SJSA1 (cell line): ENCODE data around the gene POLR3K. TPM values are rescaled to one million over a fixed set of nuclear protein-coding genes. Genes with fewer than 3 reads are reported as not detected.
"Not testable (repeated sequence)": the region's sequence is repeated elsewhere in the genome, so short reads cannot be mapped to it uniquely, and the experiment has no call there.

Experiments used
- DNase-seq, 2 experiments: peaks; one replicate each; pipeline ENCODE4 v3.0.0-alpha.2; 2015 to 2020; ENCODE audit warnings: low spot score in 2 of 2, low read depth in 1 of 2
- H3K27ac ChIP-seq: fragments of 250-450 bp; sonication (Bioruptor Pico); 2 replicates; pipeline ENCODE4 v1.5.1; 2020; ENCODE audit warnings: mild to moderate bottlenecking, moderate library complexity
- H3K27me3 ChIP-seq: fragments of 250-450 bp; sonication (Bioruptor Pico); replicated peaks from 2 replicates; pipeline ENCODE4 v1.5.1; 2020; ENCODE audit warnings: mild to moderate bottlenecking, moderate library complexity
- H3K36me3 ChIP-seq: fragments of 250-450 bp; sonication (Bioruptor Pico); 2 replicates; pipeline ENCODE4 v1.5.1; 2020; ENCODE audit warnings: mild to moderate bottlenecking
- H3K4me1 ChIP-seq: fragments of 250-450 bp; sonication (Bioruptor Pico); replicated peaks from 2 replicates; pipeline ENCODE4 v1.6.1; 2021; ENCODE audit warnings: mild to moderate bottlenecking
- H3K4me3 ChIP-seq: fragments of 250-450 bp; sonication (Bioruptor Pico); 2 replicates; pipeline ENCODE4 v1.5.1; 2020; ENCODE audit warnings: mild to moderate bottlenecking
- H3K9me3 ChIP-seq: fragments of 250-450 bp; sonication (Bioruptor Pico); replicated peaks from 2 replicates; pipeline ENCODE4 v1.5.1; 2020; ENCODE audit warnings: mild to moderate bottlenecking
- total RNA-seq: library from RNA; depleted of rRNA; stranded (reverse); fragments of >200 nt; shearing (Covaris generic); gene quantifications from 2 replicates; pipeline ENCODE4 v1.2.3, GENCODE V29; 2014

The POLR3K gene
- total RNA-seq, 1 experiment from 2014 or later, result 10.1 TPM

- H3K4me3 ChIP-seq, result no peak overlapping the region
- DNase-seq, result no peak
- no peaks in the 10 kb centered on the region for H3K4me1 ChIP-seq
- no peaks in the 10 kb centered on the region for H3K36me3 ChIP-seq
- H3K27ac ChIP-seq, result no peak overlapping the region
- H3K27me3 ChIP-seq, result no peaks in the 10 kb centered on the region
- H3K9me3 ChIP-seq, result no peaks in the 10 kb centered on the region
Observed at GRCh38 chr16:37511-37910, 15.9 kb downstream of the POLR3K start.

GRCh38 chr16:36336-36984 is 16.9 kb downstream of the POLR3K start:
- Histone ChIP-seq H3K9me3 (no peaks in the 10 kb centered on the region), H3K27ac (no peak overlapping the region), H3K4me3 (no peak overlapping the region), H3K4me1 (no peaks in the 10 kb centered on the region), H3K36me3 (no peaks in the 10 kb centered on the region), H3K27me3 (no peaks in the 10 kb centered on the region)
- DNase-seq, result no peak

GRCh38 chr16:35678-36305 is 17.6 kb downstream of the POLR3K start:
- no peak for DNase-seq
- H3K4me1 ChIP-seq, result no peaks in the 10 kb centered on the region
- no peaks in the 10 kb centered on the region for H3K27me3 ChIP-seq
- no peak overlapping the region for H3K27ac ChIP-seq
- no peaks in the 10 kb centered on the region for H3K9me3 ChIP-seq
- no peak overlapping the region for H3K4me3 ChIP-seq
- no peaks in the 10 kb centered on the region for H3K36me3 ChIP-seq

GRCh38 chr16:35011-35677 is 18.3 kb downstream of the POLR3K start:
- no peaks in the 10 kb centered on the region for H3K9me3 ChIP-seq
- H3K27me3 ChIP-seq, result no peaks in the 10 kb centered on the region
- no peaks in the 10 kb centered on the region for H3K4me1 ChIP-seq
- H3K27ac ChIP-seq, result no peak overlapping the region
- DNase-seq, result no peak
- no peak overlapping the region for H3K4me3 ChIP-seq
- H3K36me3 ChIP-seq, result no peaks in the 10 kb centered on the region

- no peaks in the 10 kb centered on the region for H3K9me3 ChIP-seq
- H3K36me3 ChIP-seq, result no peaks in the 10 kb centered on the region
- H3K4me1 ChIP-seq, result no peaks in the 10 kb centered on the region
- no peaks in the 10 kb centered on the region for H3K27me3 ChIP-seq
- no peak for DNase-seq
- H3K4me3 ChIP-seq, result no peak overlapping the region
- no peak overlapping the region for H3K27ac ChIP-seq
Observed at GRCh38 chr16:34648-34987, 18.8 kb downstream of the POLR3K start.

- Histone ChIP-seq H3K9me3 (no peaks in the 10 kb centered on the region), H3K27ac (no peak overlapping the region), H3K27me3 (no peaks in the 10 kb centered on the region), H3K4me3 (no peak overlapping the region), H3K4me1 (no peaks in the 10 kb centered on the region), H3K36me3 (no peaks in the 10 kb centered on the region)
- no peak for DNase-seq
Observed at GRCh38 chr16:33877-34647, 19.3 kb downstream of the POLR3K start.

GRCh38 chr16:33154-33876 is 20.1 kb downstream of the POLR3K start:
- not testable (repeated sequence) for H3K9me3 ChIP-seq, H3K4me1 ChIP-seq, DNase-seq, H3K27me3 ChIP-seq, H3K4me3 ChIP-seq, H3K36me3 ChIP-seq, H3K27ac ChIP-seq

GRCh38 chr16:30627-31026 is 22.8 kb downstream of the POLR3K start:
- not testable (repeated sequence) for H3K27me3 ChIP-seq, H3K27ac ChIP-seq, H3K36me3 ChIP-seq, H3K9me3 ChIP-seq, H3K4me3 ChIP-seq, DNase-seq, H3K4me1 ChIP-seq

- not testable (repeated sequence) for H3K9me3 ChIP-seq, DNase-seq, H3K4me3 ChIP-seq, H3K4me1 ChIP-seq, H3K36me3 ChIP-seq, H3K27ac ChIP-seq, H3K27me3 ChIP-seq
Observed at GRCh38 chr16:25926-26348, 27.5 kb downstream of the POLR3K start.

GRCh38 chr16:24151-24550 is 29.3 kb downstream of the POLR3K start:
- not testable (repeated sequence) for H3K36me3 ChIP-seq, H3K9me3 ChIP-seq, H3K27me3 ChIP-seq, H3K4me1 ChIP-seq, H3K4me3 ChIP-seq, DNase-seq, H3K27ac ChIP-seq

GRCh38 chr16:20886-21285 is 32.5 kb downstream of the POLR3K start:
- H3K27ac ChIP-seq, H3K27me3 ChIP-seq, H3K9me3 ChIP-seq, H3K36me3 ChIP-seq, H3K4me1 ChIP-seq, DNase-seq, H3K4me3 ChIP-seq: not testable (repeated sequence)

- H3K27ac ChIP-seq, H3K4me3 ChIP-seq, H3K27me3 ChIP-seq: not testable (repeated sequence)
Observed at GRCh38 chr16:17062-17765, 36.2 kb downstream of the POLR3K start.

GRCh38 chr16:10772-11171 is 42.6 kb downstream of the POLR3K start:
- H3K4me3 ChIP-seq, result not testable (repeated sequence)

More at GRCh38 chr16:17062-17765, 36.2 kb downstream of the POLR3K start:
- not testable (repeated sequence) for DNase-seq, H3K36me3 ChIP-seq, H3K4me1 ChIP-seq, H3K9me3 ChIP-seq

More at GRCh38 chr16:10772-11171, 42.6 kb downstream of the POLR3K start:
- peak in 1 of 2 experiments; percentile 73 for DNase-seq
- not testable (repeated sequence) for H3K27ac ChIP-seq, H3K9me3 ChIP-seq, H3K27me3 ChIP-seq, H3K36me3 ChIP-seq, H3K4me1 ChIP-seq
